HG03575 (cell line): ENCODE measurements around the gene IGFLR1.

Source experiments
- ATAC-seq: cut with Tn5 transposase; IDR thresholded peaks from one replicate; pipeline ENCODE4 v1.9.1; 2021; ENCODE audit not compliant: unreplicated experiment, insufficient number of reproducible peaks, low FRiP score; ENCODE audit errors: extremely low read depth

The IGFLR1 gene

GRCh38 chr19:35742121-35742724 is at the start of gene IGFLR1:
IGFLR1 (minus strand) TSS chr19:35742452; CDS start chr19:35741180, 1,272 bp downstream.
- no peak for ATAC-seq

- ATAC-seq, result no peak
Measured at GRCh38 chr19:35791814-35792279, 49.6 kb upstream of the IGFLR1 start.

- ATAC-seq, result no peak
Measured at GRCh38 chr19:35790981-35791813, 48.9 kb upstream of the IGFLR1 start.

GRCh38 chr19:35789978-35790944 is 48.0 kb upstream of the IGFLR1 start:
- no peak for ATAC-seq

DNA sequence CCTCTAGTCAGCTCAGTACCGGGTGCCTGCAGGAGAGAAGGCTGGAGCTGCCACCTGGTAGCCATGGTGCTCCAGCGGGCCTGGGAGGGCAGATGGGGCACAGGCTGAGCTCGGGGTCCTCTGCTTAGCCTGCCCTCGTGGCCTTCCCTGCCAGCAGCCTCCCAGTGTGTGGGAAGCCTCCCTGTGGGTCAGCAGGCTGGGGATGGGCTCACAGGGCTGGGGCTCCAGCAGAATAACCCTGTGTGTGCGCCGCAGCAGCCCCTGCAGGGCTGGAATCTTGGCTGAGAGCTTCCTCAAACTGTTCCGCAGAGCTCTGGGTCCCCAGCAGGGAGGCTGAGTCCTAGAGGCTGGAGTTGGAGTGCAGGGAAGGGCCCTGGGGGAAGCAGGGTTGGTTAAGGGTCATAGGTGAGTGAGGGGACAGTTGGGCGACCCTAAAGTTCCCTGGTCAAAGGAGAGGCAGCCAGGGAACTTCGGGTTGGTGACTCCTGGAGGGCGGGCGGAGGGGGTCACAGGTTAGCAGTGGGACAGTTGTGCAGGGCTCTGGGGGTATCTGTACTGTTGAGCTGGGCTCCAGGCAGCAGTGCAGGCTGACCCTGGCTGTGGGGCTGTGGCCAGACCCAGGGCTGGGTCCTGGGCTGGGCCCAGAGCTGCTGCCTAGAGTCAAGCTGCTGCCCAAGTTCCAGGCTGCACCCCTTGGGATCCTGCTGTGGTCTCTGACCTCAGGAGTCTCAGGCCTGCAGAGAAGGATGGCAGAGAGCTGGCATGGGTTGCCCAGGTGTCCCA is 47.1 kb upstream of the IGFLR1 start:
- ATAC-seq, result no peak

GRCh38 chr19:35788205-35788960 is 46.1 kb upstream of the IGFLR1 start:
- no peak for ATAC-seq

DNA sequence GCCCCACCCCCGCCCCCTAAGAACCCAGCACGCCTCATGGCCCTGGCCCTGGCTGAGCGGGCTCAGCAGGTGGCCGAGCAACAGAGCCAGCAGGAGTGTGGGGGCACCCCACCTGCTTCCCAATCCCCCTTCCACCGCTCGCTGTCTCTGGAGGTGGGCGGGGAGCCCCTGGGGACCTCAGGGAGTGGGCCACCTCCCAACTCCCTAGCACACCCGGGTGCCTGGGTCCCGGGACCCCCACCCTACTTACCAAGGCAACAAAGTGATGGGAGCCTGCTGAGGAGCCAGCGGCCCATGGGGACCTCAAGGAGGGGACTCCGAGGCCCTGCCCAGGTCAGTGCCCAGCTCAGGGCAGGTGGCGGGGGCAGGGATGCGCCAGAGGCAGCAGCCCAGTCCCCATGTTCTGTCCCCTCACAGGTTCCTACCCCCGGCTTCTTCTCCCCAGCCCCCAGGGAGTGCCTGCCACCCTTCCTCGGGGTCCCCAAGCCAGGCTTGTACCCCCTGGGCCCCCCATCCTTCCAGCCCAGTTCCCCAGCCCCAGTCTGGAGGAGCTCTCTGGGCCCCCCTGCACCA is 45.1 kb upstream of the IGFLR1 start:
- ATAC-seq, result no peak

DNA sequence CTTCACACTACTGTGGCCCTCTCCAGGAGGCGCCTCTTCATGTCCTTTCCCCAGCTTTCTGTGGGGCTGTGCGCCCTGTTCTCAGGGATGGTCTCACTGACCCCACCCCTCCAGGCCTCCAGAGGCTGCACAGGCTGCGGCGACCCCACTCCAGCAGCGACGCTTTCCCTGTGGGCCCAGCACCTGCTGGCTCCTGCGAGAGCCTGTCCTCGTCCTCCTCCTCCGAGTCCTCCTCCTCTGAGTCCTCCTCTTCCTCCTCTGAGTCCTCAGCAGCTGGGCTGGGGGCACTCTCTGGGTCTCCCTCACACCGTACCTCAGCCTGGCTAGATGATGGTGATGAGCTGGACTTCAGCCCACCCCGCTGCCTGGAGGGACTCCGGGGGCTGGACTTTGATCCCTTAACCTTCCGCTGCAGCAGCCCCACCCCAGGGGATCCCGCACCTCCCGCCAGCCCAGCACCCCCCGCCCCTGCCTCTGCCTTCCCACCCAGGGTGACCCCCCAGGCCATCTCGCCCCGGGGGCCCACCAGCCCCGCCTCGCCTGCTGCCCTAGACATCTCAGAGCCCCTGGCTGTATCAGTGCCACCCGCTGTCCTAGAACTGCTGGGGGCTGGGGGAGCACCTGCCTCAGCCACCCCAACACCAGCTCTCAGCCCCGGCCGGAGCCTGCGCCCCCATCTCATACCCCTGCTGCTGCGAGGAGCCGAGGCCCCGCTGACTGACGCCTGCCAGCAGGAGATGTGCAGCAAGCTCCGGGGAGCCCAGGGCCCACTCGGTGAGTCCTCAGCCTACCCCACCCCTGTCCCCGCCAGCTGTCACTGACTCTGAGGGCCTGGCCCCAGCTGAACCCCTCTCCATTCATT is 44.3 kb upstream of the IGFLR1 start:
- no peak for ATAC-seq

GRCh38 chr19:35785339-35785627 is 43.0 kb upstream of the IGFLR1 start:
- ATAC-seq, result no peak

DNA sequence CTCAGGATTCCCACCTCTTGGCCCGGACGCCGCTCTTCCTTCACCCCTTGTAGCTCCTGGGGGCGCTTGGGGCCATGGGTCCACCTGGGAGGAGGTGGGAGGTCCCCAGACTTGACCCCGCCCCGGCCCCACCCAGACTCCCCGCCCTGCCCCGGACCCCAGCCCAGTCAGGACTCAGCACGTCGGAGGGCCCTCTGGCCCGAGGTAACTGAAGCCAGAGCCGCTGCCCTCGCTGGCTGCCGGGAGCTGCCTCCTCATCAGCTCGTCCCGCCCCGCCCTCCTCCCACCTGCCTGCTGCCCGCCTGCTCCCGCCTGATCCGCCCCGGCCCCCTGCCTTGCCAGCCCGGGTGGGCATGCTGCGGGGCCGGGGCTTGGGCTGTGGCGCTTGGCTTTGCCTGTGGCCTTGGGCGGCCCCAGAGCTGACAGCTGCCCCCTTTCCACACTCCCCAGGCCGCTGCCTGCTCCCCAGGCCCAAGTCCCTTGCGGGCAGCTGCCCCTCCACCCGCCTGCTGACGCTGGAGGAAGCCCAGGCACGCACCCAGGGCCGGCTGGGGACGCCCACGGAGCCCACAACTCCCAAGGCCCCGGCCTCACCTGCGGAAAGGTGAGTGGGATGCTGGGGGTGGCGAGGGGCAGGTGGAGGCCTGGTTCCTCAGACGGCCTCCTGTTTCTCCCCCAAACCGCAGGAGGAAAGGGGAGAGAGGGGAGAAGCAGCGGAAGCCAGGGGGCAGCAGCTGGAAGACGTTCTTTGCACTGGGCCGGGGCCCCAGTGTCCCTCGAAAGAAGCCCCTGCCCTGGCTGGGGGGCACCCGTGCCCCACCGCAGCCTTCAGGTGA is 42.5 kb upstream of the IGFLR1 start:
- no peak for ATAC-seq

DNA sequence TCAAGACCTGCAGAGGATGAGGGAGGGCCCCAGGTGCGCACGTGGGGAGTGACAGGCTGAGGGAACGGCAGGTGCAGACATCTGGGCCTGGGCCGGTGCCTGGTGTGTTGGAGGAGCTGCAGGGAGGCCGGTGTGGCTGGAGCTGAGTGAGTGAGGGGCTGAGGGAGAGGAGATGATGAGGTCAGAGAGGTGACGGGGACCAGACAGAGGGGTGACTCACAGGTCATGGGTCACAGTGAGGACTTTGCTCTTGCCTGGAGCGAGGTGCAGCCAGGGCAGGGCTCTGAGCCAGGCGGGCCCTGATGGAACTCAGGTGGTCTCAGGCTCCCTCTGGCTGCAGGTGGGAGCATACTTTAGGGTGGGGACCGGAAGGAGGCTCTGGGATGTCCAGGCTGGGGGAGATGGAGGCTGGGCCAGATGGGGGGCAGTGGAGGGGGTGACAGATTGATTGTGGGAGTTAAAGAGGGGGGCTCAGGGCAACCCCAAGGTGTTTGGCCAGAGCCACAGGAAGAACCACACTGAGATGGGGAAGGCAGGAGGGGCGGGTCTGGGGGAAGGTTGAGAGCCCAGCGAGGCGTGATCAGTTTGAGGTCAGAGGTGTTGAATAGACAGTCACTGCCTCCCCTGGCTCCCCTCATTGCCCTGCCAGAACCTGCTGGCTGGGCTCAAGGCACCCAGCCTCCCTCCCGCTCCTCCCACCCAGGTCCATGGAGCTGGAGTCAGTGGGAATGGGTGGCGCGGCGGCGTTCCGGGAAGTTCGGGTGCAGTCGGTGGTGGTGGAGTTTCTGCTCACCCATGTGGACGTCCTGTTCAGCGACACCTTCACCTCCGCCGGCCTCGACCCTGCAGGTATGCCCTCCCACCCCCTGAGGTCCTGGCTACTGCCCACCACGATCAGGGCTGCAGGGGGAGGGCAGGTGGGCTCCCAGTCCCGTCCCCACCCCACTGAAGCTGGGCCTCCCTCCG is 41.5 kb upstream of the IGFLR1 start:
- no peak for ATAC-seq

DNA sequence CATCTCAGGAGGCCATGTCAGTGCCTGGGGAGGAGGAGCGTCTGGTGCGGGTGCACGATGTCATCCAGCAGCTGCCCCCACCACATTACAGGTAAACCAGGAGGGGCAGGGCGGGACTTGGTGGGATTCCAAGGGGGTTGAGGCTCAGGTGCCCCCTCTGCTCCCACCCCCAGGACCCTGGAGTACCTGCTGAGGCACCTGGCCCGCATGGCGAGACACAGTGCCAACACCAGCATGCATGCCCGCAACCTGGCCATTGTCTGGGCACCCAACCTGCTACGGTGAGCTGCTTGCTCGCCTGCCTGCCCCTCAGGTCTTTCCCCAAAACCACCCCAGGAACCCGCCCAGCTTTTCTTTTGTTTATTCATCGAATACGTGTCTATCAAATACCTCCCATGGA is 40.3 kb upstream of the IGFLR1 start:
- no peak for ATAC-seq

GRCh38 chr19:35781650-35782049 is 39.4 kb upstream of the IGFLR1 start:
- ATAC-seq, result no peak

- no peak for ATAC-seq
Measured at GRCh38 chr19:35780717-35781116, 38.5 kb upstream of the IGFLR1 start.

DNA sequence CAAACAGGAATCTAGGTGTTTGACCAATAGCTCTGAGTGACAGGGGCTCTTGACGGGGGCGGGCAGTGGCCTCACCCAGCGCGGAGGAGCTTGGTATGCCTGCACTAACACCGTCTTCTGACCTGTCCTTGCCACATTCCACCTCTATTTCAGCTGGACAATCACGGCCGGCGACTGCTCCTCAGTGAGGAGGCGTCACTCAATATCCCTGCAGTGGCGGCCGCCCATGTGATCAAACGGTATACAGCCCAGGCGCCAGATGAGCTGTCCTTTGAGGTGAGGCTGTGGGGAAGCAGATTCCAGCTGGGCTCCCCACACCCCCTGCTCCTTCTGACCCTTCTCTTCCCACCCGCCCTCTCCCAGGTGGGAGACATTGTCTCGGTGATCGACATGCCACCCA is 37.8 kb upstream of the IGFLR1 start:
- ATAC-seq, result no peak
